ENCODE results near the gene PRSS27. TPM values are rescaled to one million over a fixed set of nuclear protein-coding genes. Genes with fewer than 3 reads are reported as not detected.
A peak's percentile ranks its signal among the peaks of the same experiment; 100 is the strongest.

The PRSS27 gene
- 7.5 to 7.7 TPM (median 7.6 TPM) in 3 replicates for total RNA-seq

DNA sequence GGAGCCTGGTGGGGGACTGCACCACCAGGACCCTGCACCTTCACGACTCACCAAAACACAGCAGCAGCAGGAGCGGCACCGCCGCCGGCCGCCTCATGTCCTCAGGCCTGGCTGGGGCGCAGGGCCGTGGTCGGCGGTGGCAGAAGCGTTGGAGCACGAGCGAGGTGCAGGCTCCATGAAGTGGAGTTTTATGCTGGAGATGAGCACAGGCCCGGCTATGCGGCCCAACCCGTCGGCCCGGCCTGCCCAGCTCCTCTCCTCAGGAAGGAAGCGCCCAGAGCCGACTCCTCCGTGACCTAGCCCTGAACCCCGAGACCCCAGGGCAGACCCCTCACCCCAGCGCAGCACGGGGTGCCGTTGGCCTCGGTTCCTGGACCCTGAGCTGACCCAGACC is at the start of gene PRSS27:
Gene PRSS27 (minus strand): TSS at position 161 of the 394 bp plus-strand sequence. CDS start 64 bp downstream, at position 97.
- DNase-seq (ENCODE audit: low spot score in 2 of 2, unreplicated experiment in 2 of 2): no peak
- Mint-ChIP-seq H3K27me3 (ENCODE audit: low read depth) (peaks cover 2% of the 10 kb centered on the region), H3K36me3 (no peaks in the 10 kb centered on the region), H3K4me1 (peaks cover 3% of the 10 kb centered on the region), H3K27ac (peak within 1 kb of the TSS; percentile 75), H3K4me3 (peak within 1 kb of the TSS; percentile 73), H3K9me3 (no peaks in the 10 kb centered on the region)
- TF ChIP-seq CTCF (IDR thresholded peaks at IDR 0.05; ENCODE audit: unreplicated experiment): no peak

- no peak for DNase-seq (ENCODE audit: low spot score in 2 of 2, unreplicated experiment in 2 of 2)
- H3K36me3 Mint-ChIP-seq: peaks cover 52% of the 10 kb centered on the region
- H3K4me3 Mint-ChIP-seq: no peak overlapping the region
- peaks cover 6% of the 10 kb centered on the region for H3K4me1 Mint-ChIP-seq
- no peaks in the 10 kb centered on the region for H3K27me3 Mint-ChIP-seq (ENCODE audit: low read depth)
- H3K9me3 Mint-ChIP-seq: peaks cover 17% of the 10 kb centered on the region
- no peak for TF ChIP-seq CTCF (IDR thresholded peaks at IDR 0.05; ENCODE audit: unreplicated experiment)
- peak overlapping the region; percentile 76 for H3K27ac Mint-ChIP-seq
Observed at GRCh38 chr16:2769675-2770056, 49.6 kb upstream of the PRSS27 start.

DNA sequence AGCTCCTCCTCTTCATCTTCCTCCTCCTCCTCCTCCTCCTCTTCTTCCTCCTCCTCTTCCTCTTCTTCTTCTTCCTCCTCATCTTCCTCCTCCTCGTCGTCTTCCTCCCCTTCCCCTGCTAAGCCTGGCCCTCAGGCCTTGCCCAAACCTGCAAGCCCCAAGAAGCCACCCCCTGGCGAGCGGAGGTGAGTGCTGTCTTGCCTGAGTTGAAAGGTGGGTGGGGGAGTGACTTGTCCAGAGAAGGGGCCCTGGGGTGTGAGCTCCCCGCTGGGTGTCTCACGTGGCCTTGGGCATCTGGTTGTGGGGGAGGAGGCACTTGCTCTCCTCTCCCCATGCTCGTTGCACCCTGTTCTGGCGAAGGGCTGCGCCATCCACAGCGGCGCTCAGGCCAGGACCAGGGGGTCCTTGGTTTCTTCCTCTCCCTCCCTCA is 49.1 kb upstream of the PRSS27 start:
- Mint-ChIP-seq H3K9me3 (peaks cover 17% of the 10 kb centered on the region), H3K4me1 (peaks cover 6% of the 10 kb centered on the region), H3K27ac (peak overlapping the region; percentile 76), H3K27me3 (ENCODE audit: low read depth) (no peaks in the 10 kb centered on the region), H3K36me3 (peaks cover 57% of the 10 kb centered on the region), H3K4me3 (no peak overlapping the region)
- no peak for DNase-seq (ENCODE audit: low spot score in 2 of 2, unreplicated experiment in 2 of 2)
- no peak for TF ChIP-seq CTCF (IDR thresholded peaks at IDR 0.05; ENCODE audit: unreplicated experiment)

DNA sequence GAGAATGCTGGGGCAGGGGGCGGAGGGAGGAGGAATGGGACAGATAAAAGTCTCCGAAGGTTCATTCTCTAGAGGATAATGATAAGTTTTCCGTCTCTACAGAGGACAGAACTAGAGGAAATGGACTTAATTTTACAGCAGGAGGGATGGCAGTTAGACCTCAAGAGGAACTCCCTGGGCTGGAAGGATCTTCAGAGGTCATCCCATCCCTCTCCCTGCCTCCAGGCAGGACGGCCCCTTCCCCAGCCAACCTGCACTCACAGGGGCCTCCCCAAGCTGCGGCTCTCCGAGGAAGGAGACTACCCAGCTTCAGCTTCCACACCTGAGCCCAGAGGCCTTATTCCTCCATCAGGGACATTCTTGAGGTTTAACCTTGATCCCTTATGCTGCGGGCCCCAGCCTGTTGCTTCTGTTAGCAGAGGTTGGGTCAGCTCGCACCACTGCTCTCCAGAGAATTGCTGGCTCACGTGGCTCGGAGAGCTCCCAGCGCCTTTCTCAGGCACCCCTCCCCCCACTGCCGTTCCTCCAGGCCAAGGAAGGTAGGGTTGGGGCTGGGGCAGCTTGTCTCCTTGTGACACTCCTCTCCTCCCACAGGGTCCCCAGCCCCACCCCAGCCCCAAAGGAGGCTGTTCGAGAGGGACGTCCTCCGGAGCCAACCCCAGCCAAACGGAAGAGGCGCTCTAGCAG is 48.5 kb upstream of the PRSS27 start:
- no peak for DNase-seq (ENCODE audit: low spot score in 2 of 2, unreplicated experiment in 2 of 2)
- peak overlapping the region; percentile 34 for H3K27ac Mint-ChIP-seq
- no peak overlapping the region for H3K4me3 Mint-ChIP-seq
- H3K9me3 Mint-ChIP-seq: peaks cover 23% of the 10 kb centered on the region
- peaks cover 63% of the 10 kb centered on the region for H3K36me3 Mint-ChIP-seq
- H3K27me3 Mint-ChIP-seq (ENCODE audit: low read depth): no peaks in the 10 kb centered on the region
- TF ChIP-seq CTCF (IDR thresholded peaks at IDR 0.05; ENCODE audit: unreplicated experiment): no peak
- H3K4me1 Mint-ChIP-seq: peaks cover 6% of the 10 kb centered on the region

GRCh38 chr16:2767891-2768290 is 47.9 kb upstream of the PRSS27 start:
- TF ChIP-seq CTCF (IDR thresholded peaks at IDR 0.05; ENCODE audit: unreplicated experiment): no peak
- H3K9me3 Mint-ChIP-seq: peaks cover 29% of the 10 kb centered on the region
- H3K36me3 Mint-ChIP-seq: peaks cover 65% of the 10 kb centered on the region
- no peak overlapping the region for H3K4me3 Mint-ChIP-seq
- no peak overlapping the region for H3K27ac Mint-ChIP-seq
- peaks cover 6% of the 10 kb centered on the region for H3K4me1 Mint-ChIP-seq
- no peaks in the 10 kb centered on the region for H3K27me3 Mint-ChIP-seq (ENCODE audit: low read depth)
- DNase-seq (ENCODE audit: low spot score in 2 of 2, unreplicated experiment in 2 of 2): no peak
